ENCODE results near the gene TYMS. TPM values are rescaled to one million over a fixed set of nuclear protein-coding genes. Genes with fewer than 3 reads are reported as not detected.

Gene TYMS
- total RNA-seq, 1 experiment from 2014 or later: 202 TPM

DNA sequence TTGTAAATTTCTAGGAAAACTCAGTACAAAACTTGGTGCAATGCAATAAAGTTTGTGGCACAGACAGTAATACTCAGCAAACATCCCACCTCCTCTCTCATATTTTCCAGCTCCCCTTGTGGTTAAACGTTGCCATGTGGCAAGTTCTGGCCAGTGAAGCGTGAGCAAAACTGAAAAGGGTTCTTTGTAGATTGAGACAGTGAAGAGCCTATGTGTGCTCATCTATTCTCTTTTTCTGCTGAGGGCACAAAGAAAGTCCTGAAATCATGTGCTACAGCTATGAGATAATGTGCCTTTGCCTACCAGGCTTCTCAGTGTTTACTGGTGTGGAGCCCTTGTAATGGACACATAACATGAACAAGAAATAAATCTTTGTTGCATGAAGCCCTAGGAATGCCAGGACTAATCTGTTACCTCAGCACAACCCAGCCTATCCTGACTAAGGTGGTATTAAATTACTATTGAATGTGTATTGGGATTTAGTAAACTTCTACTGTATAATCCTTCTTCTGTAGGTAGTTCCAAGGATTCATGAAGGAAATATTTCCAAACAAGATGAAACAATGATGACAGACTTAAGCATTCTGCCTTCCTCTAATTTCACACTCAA lies 13.0 kb upstream of the TYMS start:
- BruUV-seq (replicated peaks): no TSS peak
- no peak for DNase-seq (ENCODE audit: low read depth, low spot score)
- no peak for ATAC-seq
- POLR2A ChIA-PET: no interaction called here
- TF ChIP-seq TCF7L2 (IDR thresholded peaks at IDR 0.05; ENCODE audit: low read depth, low read length) (no peak), SIN3A (IDR thresholded peaks at IDR 0.05; ENCODE audit: borderline replicate concordance, insufficient read depth, low read depth, low read length) (no peak), POLR2AphosphoS5 (IDR thresholded peaks at IDR 0.05; ENCODE audit: low read depth, low read length) (no peak)
- TF ChIP-seq, protein P1, sequence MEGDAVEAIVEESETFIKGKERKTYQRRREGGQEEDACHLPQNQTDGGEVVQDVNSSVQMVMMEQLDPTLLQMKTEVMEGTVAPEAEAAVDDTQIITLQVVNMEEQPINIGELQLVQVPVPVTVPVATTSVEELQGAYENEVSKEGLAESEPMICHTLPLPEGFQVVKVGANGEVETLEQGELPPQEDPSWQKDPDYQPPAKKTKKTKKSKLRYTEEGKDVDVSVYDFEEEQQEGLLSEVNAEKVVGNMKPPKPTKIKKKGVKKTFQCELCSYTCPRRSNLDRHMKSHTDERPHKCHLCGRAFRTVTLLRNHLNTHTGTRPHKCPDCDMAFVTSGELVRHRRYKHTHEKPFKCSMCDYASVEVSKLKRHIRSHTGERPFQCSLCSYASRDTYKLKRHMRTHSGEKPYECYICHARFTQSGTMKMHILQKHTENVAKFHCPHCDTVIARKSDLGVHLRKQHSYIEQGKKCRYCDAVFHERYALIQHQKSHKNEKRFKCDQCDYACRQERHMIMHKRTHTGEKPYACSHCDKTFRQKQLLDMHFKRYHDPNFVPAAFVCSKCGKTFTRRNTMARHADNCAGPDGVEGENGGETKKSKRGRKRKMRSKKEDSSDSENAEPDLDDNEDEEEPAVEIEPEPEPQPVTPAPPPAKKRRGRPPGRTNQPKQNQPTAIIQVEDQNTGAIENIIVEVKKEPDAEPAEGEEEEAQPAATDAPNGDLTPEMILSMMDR (IDR thresholded peaks at IDR 0.05): no peak
- TF ChIP-seq, protein P2, sequence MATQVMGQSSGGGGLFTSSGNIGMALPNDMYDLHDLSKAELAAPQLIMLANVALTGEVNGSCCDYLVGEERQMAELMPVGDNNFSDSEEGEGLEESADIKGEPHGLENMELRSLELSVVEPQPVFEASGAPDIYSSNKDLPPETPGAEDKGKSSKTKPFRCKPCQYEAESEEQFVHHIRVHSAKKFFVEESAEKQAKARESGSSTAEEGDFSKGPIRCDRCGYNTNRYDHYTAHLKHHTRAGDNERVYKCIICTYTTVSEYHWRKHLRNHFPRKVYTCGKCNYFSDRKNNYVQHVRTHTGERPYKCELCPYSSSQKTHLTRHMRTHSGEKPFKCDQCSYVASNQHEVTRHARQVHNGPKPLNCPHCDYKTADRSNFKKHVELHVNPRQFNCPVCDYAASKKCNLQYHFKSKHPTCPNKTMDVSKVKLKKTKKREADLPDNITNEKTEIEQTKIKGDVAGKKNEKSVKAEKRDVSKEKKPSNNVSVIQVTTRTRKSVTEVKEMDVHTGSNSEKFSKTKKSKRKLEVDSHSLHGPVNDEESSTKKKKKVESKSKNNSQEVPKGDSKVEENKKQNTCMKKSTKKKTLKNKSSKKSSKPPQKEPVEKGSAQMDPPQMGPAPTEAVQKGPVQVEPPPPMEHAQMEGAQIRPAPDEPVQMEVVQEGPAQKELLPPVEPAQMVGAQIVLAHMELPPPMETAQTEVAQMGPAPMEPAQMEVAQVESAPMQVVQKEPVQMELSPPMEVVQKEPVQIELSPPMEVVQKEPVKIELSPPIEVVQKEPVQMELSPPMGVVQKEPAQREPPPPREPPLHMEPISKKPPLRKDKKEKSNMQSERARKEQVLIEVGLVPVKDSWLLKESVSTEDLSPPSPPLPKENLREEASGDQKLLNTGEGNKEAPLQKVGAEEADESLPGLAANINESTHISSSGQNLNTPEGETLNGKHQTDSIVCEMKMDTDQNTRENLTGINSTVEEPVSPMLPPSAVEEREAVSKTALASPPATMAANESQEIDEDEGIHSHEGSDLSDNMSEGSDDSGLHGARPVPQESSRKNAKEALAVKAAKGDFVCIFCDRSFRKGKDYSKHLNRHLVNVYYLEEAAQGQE (IDR thresholded peaks at IDR 0.05; ENCODE audit: insufficient read depth in 1 of 2, low read depth in 2 of 2, low read length in 1 of 2): no peak
- Histone ChIP-seq H3K4me1 (ENCODE audit: control insufficient read depth, insufficient read depth, low read length) (peaks cover 8% of the 10 kb centered on the region), H3K27me3 (ENCODE audit: control insufficient read depth, insufficient read depth, low read length) (no peaks in the 10 kb centered on the region), H3K4me3 (ENCODE audit: low read depth in 2 of 2, low read length in 2 of 2) (no peak overlapping the region), H3K36me3 (ENCODE audit: control insufficient read depth, insufficient read depth, low read length) (no peaks in the 10 kb centered on the region), H3K27ac (ENCODE audit: low read length) (no peak overlapping the region; the same call in 1 of the 2 replicates), H3K9me3 (ENCODE audit: control insufficient read depth, insufficient read depth, low read depth, low read length) (no peaks in the 10 kb centered on the region)
- in situ Hi-C loops (cut with HindIII; ENCODE audit: low pct_unique_long_range_greater_than_20kb, low sequenced_read_pairs) (no loop called here), intact Hi-C loops (cut with micrococcal nuclease; ENCODE audit: unreplicated experiment) (no loop called here)
- CTCF ChIA-PET: no interaction called here

GRCh38 chr18:647304-647703 lies 10.1 kb upstream of the TYMS start:
- ATAC-seq (no peak), DNase-seq (ENCODE audit: low read depth, low spot score) (no peak)
- no peaks in the 10 kb centered on the region for H3K36me3 ChIP-seq (ENCODE audit: control insufficient read depth, insufficient read depth, low read length)
- ChIA-PET CTCF (no interaction called here), POLR2A (no interaction called here)
- intact Hi-C loops (cut with micrococcal nuclease; ENCODE audit: unreplicated experiment): no loop called here
- BruUV-seq (replicated peaks): no TSS peak
- H3K4me3 ChIP-seq (ENCODE audit: low read depth in 2 of 2, low read length in 2 of 2): no peak overlapping the region
- no peaks in the 10 kb centered on the region for H3K27me3 ChIP-seq (ENCODE audit: control insufficient read depth, insufficient read depth, low read length)
- no peaks in the 10 kb centered on the region for H3K9me3 ChIP-seq (ENCODE audit: control insufficient read depth, insufficient read depth, low read depth, low read length)
- in situ Hi-C loops (cut with HindIII; ENCODE audit: low pct_unique_long_range_greater_than_20kb, low sequenced_read_pairs): no loop called here
- TF ChIP-seq SIN3A (IDR thresholded peaks at IDR 0.05; ENCODE audit: borderline replicate concordance, insufficient read depth, low read depth, low read length): no peak
- TF ChIP-seq, protein P2 (IDR thresholded peaks at IDR 0.05; ENCODE audit: insufficient read depth in 1 of 2, low read depth in 2 of 2, low read length in 1 of 2): no peak
- TF ChIP-seq TCF7L2 (IDR thresholded peaks at IDR 0.05; ENCODE audit: low read depth, low read length): no peak
- TF ChIP-seq, protein P1 (IDR thresholded peaks at IDR 0.05): no peak
- no peak for TF ChIP-seq POLR2AphosphoS5 (IDR thresholded peaks at IDR 0.05; ENCODE audit: low read depth, low read length)
- H3K27ac ChIP-seq (ENCODE audit: low read length): 0 out of 2 replicates have a peak overlapping the region, but pooled peaks have one; percentile 4
- peaks cover 27% of the 10 kb centered on the region for H3K4me1 ChIP-seq (ENCODE audit: control insufficient read depth, insufficient read depth, low read length)

Data from Panc1 (cell line).